NB4 (cell line): ENCODE measurements around the gene LRIT2.

Experiments
- DNase-seq: peaks from one replicate; pipeline ENCODE4 v3.0.0; 2010; ENCODE audit warnings: low read depth
- H3K4me3 ChIP-seq: one replicate; pipeline ENCODE4 v1.5.1; 2011; ENCODE audit warnings: mild to moderate bottlenecking, low read depth, low read length, moderate library complexity
- MYC ChIP-seq: IDR thresholded peaks from 2 replicates; pipeline ENCODE4 v1.6.1; 2011; ENCODE audit warnings: low read depth, low read length
- POLR2A ChIP-seq: IDR thresholded peaks from 2 replicates; pipeline ENCODE4 v1.6.1; 2011; ENCODE audit warnings: mild to moderate bottlenecking; ENCODE audit not compliant: insufficient read length; ENCODE audit errors: extremely low read depth
- TF ChIP-seq, protein P1 (sequence below): IDR thresholded peaks from 2 replicates; pipeline ENCODE4 v1.6.1; 2011; ENCODE audit warnings: low read depth, low read length
- TF ChIP-seq, protein P2 (sequence below): IDR thresholded peaks from one replicate; pipeline ENCODE4 v1.5.1; 2012; ENCODE audit warnings: low read depth, low read length

Gene LRIT2

GRCh38 chr10:84247496-84247895, 22.2 kb upstream of the LRIT2 start:
- DNase-seq: no peak
- no peak overlapping the region for H3K4me3 ChIP-seq
- TF ChIP-seq, protein P1, sequence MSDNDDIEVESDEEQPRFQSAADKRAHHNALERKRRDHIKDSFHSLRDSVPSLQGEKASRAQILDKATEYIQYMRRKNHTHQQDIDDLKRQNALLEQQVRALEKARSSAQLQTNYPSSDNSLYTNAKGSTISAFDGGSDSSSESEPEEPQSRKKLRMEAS: no peak
- TF ChIP-seq MYC (no peak), POLR2A (no peak)
- TF ChIP-seq, protein P2, sequence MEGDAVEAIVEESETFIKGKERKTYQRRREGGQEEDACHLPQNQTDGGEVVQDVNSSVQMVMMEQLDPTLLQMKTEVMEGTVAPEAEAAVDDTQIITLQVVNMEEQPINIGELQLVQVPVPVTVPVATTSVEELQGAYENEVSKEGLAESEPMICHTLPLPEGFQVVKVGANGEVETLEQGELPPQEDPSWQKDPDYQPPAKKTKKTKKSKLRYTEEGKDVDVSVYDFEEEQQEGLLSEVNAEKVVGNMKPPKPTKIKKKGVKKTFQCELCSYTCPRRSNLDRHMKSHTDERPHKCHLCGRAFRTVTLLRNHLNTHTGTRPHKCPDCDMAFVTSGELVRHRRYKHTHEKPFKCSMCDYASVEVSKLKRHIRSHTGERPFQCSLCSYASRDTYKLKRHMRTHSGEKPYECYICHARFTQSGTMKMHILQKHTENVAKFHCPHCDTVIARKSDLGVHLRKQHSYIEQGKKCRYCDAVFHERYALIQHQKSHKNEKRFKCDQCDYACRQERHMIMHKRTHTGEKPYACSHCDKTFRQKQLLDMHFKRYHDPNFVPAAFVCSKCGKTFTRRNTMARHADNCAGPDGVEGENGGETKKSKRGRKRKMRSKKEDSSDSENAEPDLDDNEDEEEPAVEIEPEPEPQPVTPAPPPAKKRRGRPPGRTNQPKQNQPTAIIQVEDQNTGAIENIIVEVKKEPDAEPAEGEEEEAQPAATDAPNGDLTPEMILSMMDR: no peak

DNA sequence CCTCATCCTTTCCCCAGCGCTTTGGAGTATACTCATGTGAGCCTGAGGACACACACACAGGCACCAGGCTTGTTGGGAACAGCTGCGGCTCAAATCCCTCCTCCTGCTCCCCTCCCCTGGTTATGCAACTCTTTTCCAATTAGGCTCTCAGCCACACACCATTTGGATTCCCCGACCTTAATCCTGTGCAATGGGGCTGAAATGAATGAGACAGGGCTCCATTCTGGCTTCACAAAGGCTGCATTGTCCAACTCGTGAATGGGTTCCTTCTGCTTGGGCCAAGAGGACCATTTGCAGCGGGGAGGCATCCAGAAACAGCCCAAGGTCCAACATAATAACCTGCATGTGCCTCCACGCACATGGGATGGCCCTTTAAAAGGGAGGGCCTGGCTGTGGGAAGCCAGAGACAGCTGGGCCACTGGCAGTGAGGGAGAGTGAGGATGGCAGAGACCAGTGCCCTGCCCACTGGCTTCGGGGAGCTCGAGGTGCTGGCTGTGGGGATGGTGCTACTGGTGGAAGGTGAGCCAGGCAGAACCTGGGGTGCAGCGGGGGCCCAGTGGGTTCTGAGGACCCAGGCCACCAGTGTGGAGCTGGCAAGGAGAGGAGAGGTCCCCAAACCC, 19.4 kb upstream of the LRIT2 start, which contains the start of gene RGR:
Gene RGR, plus strand, starts transcription at position 403 of the 620 bp plus-strand sequence. Its CDS starts 38 bp downstream, at position 441.
- TF ChIP-seq, protein P2: no peak
- TF ChIP-seq POLR2A (no peak), MYC (no peak)
- TF ChIP-seq, protein P1: no peak
- no peak within 1 kb of the TSS for H3K4me3 ChIP-seq
- no peak for DNase-seq

DNA sequence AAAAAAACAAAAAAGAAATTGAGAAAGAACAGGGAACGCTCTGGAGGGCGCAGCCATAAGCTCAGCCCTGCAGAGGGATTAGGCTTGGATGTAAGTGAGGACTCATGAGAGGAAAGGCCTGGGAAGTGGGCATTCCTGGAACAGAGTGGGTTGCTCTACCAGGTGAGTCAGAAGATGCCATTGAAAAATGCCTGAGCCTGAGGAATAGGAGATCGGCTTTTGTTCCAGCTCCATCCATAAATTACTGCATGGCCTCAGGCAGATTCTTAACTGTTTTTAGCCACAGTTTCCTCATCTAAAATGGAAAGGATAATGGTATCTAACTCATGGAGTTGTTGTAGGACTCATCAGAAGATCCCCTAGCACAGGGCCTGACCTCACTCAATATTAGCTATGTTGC, 18.4 kb upstream of the LRIT2 start:
- DNase-seq: no peak
- no peak for TF ChIP-seq MYC
- TF ChIP-seq, protein P2: no peak
- no peak for TF ChIP-seq POLR2A
- TF ChIP-seq, protein P1: no peak
- no peak overlapping the region for H3K4me3 ChIP-seq

GRCh38 chr10:84241185-84241790, 15.9 kb upstream of the LRIT2 start, which contains the start of gene LRIT1:
LRIT1 (minus strand) TSS chr10:84241546; CDS start chr10:84241439, 107 bp downstream.
- DNase-seq: no peak
- TF ChIP-seq POLR2A (no peak), MYC (no peak)
- TF ChIP-seq, protein P2: no peak
- TF ChIP-seq, protein P1: no peak
- H3K4me3 ChIP-seq: no peak within 1 kb of the TSS

- H3K4me3 ChIP-seq: no peak overlapping the region
- no peak for DNase-seq
- TF ChIP-seq, protein P2: no peak
- TF ChIP-seq, protein P1: no peak
- TF ChIP-seq MYC (no peak), POLR2A (no peak)
Observed at GRCh38 chr10:84238909-84239308, 13.6 kb upstream of the LRIT2 start.
